Esophagus squamous epithelium (tissue), 4 donors: ENCODE results near the gene LRCOL1.

Experiments
- POLR2A ChIP-seq, 4 donors: fragments of 450-650 bp; IDR thresholded peaks; one replicate each; pipeline ENCODE4 v1.6.1; 2017; ENCODE audit warnings: antibody characterized with exemption in 4 of 4, mild to moderate bottlenecking in 4 of 4, moderate library complexity in 3 of 4
- TF ChIP-seq, protein P1 (sequence below), 6 experiments: fragments of 450-650 bp in 4 of 6; fragments of 200-600 bp in 2 of 6; sonication (generic) in 2 of 6; IDR thresholded peaks; one replicate each; pipeline ENCODE4 v1.5.1; 2016 to 2019; ENCODE audit warnings: antibody characterized with exemption in 6 of 6, mild to moderate bottlenecking in 4 of 6, moderate library complexity in 4 of 6

DNA sequence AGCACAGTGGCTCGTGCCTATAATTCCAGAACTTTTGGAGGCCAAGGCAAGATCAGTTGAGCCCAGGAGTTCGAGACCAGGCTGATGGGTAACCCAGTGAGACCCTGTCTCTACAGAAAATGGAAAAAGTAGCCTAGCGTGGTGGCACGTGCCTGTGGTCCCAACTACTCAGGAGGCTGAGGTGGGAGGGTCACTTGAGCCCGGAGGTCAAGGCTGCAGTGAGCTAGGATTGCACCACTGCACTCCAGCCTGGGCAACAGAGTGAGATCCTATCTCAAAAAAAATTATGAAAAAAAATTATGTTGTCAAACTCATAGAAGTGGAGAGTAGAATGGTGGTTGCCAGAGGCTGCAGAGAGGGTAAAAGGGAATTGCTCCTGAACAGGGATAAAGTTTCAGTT is 3.6 kb upstream of the LRCOL1 start:
- TF ChIP-seq, protein P1, sequence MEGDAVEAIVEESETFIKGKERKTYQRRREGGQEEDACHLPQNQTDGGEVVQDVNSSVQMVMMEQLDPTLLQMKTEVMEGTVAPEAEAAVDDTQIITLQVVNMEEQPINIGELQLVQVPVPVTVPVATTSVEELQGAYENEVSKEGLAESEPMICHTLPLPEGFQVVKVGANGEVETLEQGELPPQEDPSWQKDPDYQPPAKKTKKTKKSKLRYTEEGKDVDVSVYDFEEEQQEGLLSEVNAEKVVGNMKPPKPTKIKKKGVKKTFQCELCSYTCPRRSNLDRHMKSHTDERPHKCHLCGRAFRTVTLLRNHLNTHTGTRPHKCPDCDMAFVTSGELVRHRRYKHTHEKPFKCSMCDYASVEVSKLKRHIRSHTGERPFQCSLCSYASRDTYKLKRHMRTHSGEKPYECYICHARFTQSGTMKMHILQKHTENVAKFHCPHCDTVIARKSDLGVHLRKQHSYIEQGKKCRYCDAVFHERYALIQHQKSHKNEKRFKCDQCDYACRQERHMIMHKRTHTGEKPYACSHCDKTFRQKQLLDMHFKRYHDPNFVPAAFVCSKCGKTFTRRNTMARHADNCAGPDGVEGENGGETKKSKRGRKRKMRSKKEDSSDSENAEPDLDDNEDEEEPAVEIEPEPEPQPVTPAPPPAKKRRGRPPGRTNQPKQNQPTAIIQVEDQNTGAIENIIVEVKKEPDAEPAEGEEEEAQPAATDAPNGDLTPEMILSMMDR (IDR thresholded peaks at IDR 0.05), result no peak
- no peak for TF ChIP-seq POLR2A (IDR thresholded peaks at IDR 0.05)
